HCT116 (cell line): ENCODE measurements around the gene TBC1D14.

Experiments used
- CEBPB ChIP-seq: IDR thresholded peaks from 2 replicates; pipeline ENCODE4 v1.6.1; 2012; ENCODE audit warnings: low read depth
- CTCF ChIP-seq, 3 experiments: fragments of 200-600 bp in 1 of 3; sonication (generic) in 1 of 3; IDR thresholded peaks in 2 of 3; conservative IDR thresholded peaks in 1 of 3; 2 replicates each; pipeline ENCODE4 v1.5.1; 2012 to 2017; ENCODE audit warnings: low read depth in 2 of 3, low read length in 2 of 3, antibody characterized with exemption in 1 of 3, borderline replicate concordance in 1 of 3, control low read depth in 1 of 3, mild to moderate bottlenecking in 1 of 3, mixed read lengths in 1 of 3, mixed run types in 1 of 3, moderate library complexity in 1 of 3; ENCODE audit not compliant: insufficient read depth in 1 of 3
- ELF1 ChIP-seq: IDR thresholded peaks from 2 replicates; pipeline ENCODE4 v1.6.1; 2012; ENCODE audit warnings: low read depth, borderline replicate concordance
- EZH2phosphoT487 ChIP-seq: fragments of 200-600 bp; IDR thresholded peaks from 2 replicates; pipeline ENCODE4 v1.6.1; 2018; ENCODE audit warnings: antibody characterized with exemption, borderline replicate concordance
- MAX ChIP-seq: IDR thresholded peaks from 2 replicates; pipeline ENCODE4 v1.6.1; 2012
- POLR2A ChIP-seq: IDR thresholded peaks from 2 replicates; pipeline ENCODE4 v1.7.0; 2011; ENCODE audit warnings: borderline replicate concordance; ENCODE audit not compliant: insufficient read depth, insufficient read length; ENCODE audit errors: extremely low read depth
- POLR2AphosphoS5 ChIP-seq: IDR thresholded peaks from 2 replicates; pipeline ENCODE4 v1.6.1; 2011; ENCODE audit warnings: mild to moderate bottlenecking, low read depth, low read length, moderate library complexity
- RAD21 ChIP-seq: IDR thresholded peaks from 2 replicates; pipeline ENCODE4 v1.6.1; 2012; ENCODE audit warnings: low read depth, mild to moderate bottlenecking
- ZFX ChIP-seq: fragments of 450-650 bp; IDR thresholded peaks from 2 replicates; pipeline ENCODE4 v1.6.1; 2017
- ZNF274 ChIP-seq: fragments of 200-500 bp; sonication (Bioruptor generic); IDR thresholded peaks from 2 replicates; pipeline ENCODE4 v1.6.1; 2014; ENCODE audit warnings: mild to moderate bottlenecking, low read depth, low read length, inconsistent platforms
- TF ChIP-seq, protein P1 (sequence below): IDR thresholded peaks from 2 replicates; pipeline ENCODE4 v1.6.1; 2011; ENCODE audit warnings: mild to moderate bottlenecking, low read length, moderate library complexity; ENCODE audit not compliant: insufficient replicate concordance; ENCODE audit errors: extremely low read depth

GRCh38 chr4:7066006-7066405, 156.4 kb downstream of the TBC1D14 start:
- TF ChIP-seq CTCF (IDR thresholded peaks at IDR 0.05 in 2 of 3, conservative IDR thresholded peaks at IDR 0.05 in 1 of 3; ENCODE audit: borderline replicate concordance in 1 of 3, insufficient read depth in 1 of 3, low read depth in 2 of 3, low read length in 2 of 3): no peak
- TF ChIP-seq, protein P1, sequence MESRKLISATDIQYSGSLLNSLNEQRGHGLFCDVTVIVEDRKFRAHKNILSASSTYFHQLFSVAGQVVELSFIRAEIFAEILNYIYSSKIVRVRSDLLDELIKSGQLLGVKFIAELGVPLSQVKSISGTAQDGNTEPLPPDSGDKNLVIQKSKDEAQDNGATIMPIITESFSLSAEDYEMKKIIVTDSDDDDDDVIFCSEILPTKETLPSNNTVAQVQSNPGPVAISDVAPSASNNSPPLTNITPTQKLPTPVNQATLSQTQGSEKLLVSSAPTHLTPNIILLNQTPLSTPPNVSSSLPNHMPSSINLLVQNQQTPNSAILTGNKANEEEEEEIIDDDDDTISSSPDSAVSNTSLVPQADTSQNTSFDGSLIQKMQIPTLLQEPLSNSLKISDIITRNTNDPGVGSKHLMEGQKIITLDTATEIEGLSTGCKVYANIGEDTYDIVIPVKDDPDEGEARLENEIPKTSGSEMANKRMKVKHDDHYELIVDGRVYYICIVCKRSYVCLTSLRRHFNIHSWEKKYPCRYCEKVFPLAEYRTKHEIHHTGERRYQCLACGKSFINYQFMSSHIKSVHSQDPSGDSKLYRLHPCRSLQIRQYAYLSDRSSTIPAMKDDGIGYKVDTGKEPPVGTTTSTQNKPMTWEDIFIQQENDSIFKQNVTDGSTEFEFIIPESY: no peak
- TF ChIP-seq RAD21: no peak
- no peak for TF ChIP-seq ELF1
- no peak for TF ChIP-seq POLR2A
- TF ChIP-seq MAX: no peak
- TF ChIP-seq CEBPB: no peak
- TF ChIP-seq ZNF274: no peak
- TF ChIP-seq EZH2phosphoT487: no peak
- no peak for TF ChIP-seq POLR2AphosphoS5
- TF ChIP-seq ZFX: no peak
